HL-60/S4 (cell line): ENCODE results near the gene FAM13A.
"Not testable (repeated sequence)": the region's sequence is repeated elsewhere in the genome, so short reads cannot be mapped to it uniquely, and the experiment has no call there.

Experiments used
- in situ Hi-C: fragments of 300-500 bp; cut with MboI; formaldehyde crosslinking; loops from 2 replicates; pipeline ENCODE4 v1.14.3; 2022; ENCODE audit warnings: low sequenced_read_pairs

The FAM13A gene

DNA sequence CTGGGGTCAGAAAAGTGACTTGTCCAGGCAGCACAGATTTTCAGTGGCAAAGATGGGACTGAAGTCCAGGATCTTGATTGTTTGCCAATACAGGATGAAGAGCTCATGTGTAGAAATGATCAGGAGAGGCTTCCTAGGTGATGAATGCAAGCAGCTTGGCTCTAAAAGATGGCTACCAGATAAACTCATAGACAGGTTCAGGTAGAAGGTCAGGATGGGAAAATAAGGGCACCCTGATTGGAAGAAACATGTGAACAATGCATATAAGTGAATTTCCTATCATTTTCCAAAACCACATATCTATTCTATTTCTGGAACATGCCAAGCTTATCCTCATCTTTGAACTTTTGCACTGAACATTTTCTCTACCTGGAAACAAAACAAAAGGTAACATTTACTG is 87.7 kb downstream of the FAM13A start:
- in situ Hi-C loops = no loop called here

DNA sequence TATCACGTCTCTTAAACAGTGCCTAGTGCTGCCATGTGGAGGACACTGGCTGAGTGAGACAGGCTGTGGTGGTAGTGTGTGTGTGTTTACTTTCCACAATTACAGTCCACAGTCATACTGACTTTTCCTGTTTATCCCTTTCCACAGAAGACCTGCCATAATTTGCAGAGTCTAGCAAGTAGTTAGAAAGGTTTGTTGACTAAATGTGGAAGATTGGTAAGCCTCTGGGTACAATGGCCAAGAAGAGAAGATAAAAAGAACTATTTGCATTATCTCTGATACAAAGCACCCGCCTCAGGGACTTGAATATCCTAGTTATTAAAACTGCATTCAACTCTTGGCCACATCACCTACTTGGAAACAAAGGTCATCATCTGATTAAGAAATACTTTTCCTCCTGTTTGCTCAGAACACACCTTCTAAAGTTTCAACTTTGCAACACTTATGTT is 89.1 kb downstream of the FAM13A start:
- in situ Hi-C loops = no loop called here

DNA sequence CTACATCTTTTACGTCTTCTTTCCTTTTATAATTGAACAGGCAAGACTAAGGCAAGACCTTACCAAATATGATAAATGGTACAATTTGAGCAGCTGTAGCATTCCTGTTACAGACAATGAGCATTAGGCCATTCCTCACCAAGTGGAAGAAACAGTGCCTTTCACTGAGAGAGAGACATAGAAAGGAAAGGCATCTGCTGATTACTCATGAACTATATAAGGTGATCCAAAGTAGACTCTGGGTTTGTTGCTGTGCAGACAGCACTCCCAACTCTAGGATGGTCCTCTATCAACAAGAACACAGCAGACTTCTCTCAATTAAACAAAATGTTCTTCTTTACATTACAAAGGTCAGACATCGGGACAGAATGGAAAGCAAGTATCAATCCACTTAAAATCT is 91.9 kb downstream of the FAM13A start:
- in situ Hi-C loops = no loop called here

DNA sequence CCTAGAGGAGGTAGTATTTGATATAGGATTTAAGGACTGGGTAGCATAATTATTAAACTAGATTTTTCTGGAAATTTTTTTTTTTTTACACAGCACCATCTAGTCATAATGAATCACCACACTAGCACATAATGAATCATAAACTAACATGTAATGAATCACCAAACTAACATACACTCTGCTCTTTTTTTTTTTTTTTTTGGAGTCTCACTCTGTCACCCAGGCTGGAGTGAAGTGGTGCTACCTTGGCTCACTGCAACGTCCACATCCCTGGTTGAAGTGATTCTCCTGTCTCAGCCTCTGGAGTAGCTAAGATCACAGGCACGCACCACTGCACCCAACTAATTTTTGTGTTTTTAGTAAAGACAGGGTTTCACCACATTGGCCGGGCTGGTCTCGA is 92.5 kb downstream of the FAM13A start:
- in situ Hi-C loops = no loop called here

DNA sequence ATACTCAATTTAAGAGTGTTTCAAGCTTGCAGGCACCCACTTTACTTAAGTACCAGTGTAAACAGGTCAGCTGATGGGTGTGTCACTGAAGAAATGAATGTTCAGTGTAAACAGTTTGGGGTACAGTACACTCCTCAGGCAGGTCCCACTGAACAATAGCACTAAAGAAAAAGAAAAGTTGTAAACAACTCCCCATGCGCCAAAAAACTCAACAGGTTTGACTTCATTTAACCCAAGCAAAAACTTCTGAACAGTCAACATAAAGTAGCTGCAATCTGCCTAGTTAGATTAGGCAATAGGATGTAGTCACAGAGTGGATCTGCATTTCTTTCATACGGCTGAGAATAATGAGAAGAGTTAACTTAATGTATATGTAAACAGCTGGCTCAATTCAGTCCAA is 93.2 kb downstream of the FAM13A start:
- in situ Hi-C loops = no loop called here

DNA sequence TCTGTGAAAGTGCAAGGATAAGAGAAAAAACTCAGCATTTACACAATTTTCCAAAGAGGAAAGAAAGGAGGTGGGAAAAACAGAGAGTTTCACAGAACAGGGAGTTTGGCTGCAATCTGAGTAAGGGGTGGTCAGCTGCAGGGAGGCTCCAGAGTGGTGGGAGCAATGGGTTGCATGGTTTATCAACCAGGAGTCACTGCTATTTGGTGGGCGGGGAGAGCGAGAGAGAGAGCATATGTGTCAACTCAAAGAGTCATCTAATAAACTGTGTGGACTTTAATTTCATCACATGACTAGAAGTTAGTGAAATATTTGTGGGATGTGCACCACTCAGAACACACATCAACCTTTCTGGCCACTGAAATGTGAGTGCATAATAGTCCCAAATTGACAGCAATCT is 94.6 kb downstream of the FAM13A start:
- in situ Hi-C loops = no loop called here

DNA sequence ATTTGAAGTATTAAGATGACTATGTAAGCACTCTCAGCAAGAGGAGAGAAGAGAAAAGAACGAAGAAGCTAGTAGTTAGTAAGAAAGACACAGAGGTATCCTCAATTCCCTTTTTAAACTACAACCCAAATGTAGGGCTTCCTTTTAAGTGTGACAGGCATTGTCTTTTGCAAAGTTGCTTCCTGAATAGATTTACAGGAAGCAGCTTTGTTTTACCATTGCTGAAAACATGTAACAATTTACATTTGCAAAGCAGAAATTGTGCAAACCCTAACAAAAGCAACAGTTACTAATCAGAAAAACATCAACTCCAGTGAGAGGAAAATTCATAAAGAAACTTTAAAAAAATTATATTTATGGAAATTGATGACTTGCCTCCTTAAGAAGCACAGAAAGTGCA is 96.4 kb downstream of the FAM13A start:
- in situ Hi-C loops = no loop called here

DNA sequence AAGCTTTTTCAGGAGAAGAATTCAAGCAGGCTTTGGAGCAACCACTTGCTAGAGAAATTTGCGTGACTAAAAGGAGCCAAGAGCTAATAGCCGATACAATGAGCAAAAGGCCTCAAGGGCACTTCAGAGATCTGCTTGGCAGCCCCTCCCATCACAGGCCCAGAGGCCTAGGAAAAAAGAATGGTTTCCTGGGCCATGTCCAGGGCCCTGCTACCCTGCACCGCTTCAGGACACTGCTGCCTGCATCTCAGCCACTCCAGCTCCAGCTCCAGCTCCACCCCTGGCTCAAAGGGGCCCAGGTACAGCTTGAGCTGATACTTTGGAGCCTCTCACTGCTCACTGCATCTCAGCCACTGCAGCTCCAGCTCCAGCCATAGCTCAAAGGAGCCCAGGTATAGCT is 98.9 kb downstream of the FAM13A start:
- in situ Hi-C loops = no loop called here

DNA sequence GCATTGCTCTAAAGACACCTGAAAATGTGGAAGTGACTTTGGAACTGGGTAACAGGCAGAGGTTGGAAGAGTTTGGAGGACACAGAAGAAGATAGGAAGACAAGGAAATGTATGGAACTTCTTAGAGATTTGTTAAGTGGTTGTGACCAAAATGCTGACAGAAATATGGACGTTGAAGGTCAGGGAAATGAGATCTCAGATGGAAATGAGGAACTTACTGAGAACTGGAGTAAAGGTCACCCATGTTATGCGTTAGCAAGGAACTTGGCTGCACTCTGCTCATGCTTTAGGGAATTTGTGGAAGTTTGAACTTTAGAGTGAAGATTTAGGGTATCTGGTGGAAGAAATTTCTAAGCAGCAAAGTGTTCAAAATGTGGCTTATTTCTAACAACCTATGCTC is 99.4 kb downstream of the FAM13A start:
- in situ Hi-C loops = no loop called here

DNA sequence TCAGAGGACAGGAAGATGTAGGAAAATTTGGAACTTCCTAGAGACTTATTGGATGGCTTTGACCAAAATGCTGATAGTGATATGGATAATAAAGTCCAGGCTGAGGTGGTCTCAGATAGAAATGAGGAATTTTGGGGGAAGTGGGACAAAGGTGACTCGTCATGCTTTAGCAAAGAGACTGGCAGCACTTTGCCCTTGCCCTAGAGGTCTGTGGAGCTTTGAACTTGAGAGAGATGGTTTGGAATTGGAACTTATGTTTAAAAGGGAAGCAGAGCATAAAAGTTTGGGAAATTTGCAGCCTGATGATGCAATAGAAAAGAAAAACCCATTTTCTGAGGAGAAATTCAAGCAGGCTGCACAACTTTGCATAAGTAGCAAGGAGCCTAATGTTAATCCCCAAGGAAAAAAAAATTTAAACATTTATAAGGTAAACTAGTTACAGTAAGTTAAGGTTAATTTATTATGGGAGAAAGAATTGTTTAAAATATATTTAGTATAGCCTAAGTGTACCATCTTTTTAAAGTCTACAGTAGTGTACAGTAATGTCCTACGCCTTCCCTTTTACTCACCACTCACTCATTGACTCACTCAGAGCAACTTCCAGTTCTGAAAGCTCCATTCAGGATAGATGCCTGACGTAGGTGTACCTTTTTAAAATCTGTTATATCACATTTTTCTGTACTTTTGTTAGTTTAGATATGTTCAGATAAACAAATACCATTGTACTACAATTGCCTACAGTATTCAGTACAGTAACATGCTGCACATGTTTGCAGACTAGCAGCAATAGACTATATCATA is 101.2 kb downstream of the FAM13A start:
- in situ Hi-C loops = no loop called here

DNA sequence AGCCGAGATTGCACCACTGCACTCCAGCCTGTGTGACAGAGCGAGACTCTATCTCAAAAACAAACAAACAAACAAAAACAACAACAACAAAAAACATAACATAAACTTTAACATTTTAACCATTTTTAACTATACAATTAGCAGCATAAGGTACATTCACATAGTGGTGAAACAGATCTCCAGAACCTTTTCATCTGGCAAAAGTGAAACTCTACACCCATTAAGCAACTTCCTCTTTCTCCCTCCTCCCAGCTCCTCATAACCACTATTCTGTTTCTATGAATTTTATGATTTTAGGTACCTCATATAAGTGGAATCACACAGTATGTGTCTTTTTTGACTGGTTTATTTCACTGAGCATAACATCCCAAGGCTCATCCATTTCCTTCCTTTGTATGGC is 103.6 kb downstream of the FAM13A start:
- in situ Hi-C loops = no loop called here

DNA sequence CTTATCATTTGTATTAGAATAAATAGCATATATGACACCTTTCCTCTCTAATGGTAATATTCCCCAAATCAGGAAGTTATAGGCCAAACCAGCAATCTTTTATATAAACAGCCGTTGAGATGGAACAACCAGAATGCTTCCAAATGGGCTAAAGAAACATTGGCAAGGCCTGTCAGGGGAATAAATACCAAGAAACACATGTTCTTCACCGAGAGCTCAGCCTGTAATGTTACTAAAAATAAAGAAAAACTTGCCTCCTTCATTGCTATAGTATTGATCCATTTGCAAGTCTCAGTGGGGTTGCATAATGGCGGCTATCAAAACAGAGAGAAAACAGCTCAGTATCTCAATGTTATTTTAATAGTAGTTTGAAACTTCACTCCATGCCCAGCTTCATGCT is 104.9 kb downstream of the FAM13A start:
- in situ Hi-C loops = no loop called here

DNA sequence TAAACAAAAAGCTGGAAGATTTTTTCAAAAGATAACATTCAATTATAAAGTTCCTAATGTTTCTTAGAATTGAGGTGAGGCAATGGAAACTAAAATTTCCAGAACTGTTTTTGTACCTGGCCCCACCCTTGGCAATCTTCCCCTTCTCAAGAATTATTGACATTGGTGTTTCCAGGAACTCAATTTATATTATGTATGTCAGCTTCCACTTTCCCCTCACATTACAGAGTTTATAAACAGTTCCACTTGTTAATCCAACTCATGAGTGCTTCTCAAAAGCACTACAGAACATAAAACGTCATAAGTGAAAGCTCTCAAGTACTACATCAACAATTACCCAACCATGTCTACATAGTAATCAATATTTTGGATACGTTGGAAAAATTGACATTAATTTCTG is 107.4 kb downstream of the FAM13A start:
- in situ Hi-C loops = no loop called here

DNA sequence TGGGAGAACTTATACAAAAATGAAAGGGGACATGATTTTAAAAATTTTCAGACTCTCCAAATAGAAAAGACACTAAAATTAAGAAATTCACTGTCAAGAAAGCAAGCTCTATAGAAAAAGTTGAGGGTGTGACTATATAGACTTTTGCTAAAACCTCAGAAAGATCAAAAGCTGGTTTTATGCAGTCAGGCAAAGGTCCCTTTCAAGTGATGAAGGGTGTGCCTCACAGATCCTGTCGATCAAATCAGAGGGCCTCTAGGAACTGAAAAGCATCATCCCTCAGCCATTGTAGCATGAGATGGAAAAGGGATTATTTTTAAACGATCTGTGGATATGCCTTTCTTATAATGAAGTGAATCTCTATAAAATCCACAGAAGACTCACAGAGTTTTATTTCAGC is 116.5 kb downstream of the FAM13A start:
- in situ Hi-C loops = no loop called here

DNA sequence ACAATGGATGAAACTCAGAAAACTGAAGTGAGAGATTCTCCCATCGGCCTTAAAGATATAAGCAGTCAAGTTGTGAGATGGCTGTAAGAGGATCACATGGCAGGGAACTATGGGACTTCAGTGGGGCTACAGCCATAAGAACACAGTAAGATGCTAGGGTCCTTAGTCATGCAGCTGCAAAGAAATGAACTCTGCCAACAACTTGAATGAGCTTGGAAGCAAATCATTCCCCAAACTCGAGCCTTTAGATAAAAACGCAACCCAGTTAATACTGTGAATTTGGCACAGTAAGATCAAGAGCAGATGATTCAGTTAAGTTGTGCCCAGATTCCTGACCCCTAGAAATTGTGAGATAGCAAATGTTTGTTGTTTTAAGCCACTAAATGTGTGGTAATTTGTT is 117.3 kb downstream of the FAM13A start:
- in situ Hi-C loops = no loop called here

DNA sequence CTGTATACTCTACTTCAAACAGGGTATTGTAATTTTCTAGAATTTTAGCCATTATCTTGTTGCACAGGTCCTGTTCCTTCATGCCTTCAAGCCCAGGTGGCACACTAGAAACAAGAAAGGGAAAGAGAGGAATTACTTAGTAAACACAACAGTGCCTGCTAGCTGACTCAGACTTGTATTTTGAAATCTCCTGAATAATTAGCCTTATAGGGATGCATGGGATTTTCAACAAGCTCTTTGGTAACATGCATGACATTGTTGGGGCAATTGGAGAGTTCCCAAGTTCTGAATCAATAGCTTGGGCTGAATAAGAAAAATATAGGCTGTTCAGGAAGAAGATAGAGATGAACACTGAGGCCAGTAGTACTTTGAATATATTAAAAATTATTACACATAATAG is 118.8 kb downstream of the FAM13A start:
- in situ Hi-C loops = no loop called here

DNA sequence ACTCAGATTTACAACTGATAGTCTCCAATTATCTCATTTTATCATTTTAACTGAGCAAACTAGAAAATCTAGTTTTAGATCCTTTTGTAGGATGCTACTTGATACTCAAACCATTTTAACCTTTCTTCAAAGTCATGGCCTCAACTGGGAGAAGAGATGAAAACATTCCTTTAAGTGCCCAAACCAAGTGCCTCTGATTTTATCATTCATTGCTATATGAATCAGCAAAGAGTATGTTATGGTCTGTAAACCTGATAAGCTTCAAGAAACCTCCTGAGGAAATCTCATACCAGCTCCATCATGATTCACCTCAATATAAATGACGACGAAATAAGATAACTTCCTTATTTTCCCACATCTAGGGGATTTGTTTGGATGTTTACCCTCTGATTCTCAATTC is 119.9 kb downstream of the FAM13A start:
- in situ Hi-C loops = no loop called here

DNA sequence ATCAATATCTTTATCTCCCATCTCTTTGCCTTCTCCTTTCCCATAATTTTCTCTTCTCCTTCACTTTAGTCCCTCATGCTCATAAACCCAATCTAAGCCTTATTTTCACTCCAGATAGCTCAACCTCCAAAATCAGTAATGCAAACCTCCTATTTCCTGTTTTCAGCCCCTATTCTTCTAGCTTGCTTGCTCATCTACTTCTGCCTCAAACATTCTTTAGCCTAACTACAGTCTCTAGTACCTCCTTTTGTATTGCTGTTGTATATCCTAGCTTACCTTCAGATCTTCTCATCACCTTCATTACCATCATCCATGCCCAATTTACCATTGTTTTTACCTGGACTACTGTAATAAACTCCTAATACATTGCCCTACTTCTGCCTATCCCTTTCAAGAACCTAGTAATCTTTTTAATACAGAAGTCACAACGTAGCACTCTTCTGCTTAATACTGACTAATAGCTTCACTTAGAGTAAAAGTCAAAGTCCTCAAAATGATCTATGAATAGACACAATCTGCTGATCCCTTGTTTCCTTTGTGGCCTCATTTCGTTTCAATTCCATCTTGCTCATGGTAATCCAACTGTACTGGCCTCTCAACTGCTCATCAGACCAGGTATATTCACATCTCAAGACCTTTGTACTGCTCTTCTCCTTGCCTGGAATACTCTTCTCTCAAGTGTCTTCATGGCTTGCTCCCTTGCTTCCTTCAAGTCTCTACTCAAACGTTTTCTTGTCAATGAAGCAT is 123.4 kb downstream of the FAM13A start:
- in situ Hi-C loops = no loop called here

DNA sequence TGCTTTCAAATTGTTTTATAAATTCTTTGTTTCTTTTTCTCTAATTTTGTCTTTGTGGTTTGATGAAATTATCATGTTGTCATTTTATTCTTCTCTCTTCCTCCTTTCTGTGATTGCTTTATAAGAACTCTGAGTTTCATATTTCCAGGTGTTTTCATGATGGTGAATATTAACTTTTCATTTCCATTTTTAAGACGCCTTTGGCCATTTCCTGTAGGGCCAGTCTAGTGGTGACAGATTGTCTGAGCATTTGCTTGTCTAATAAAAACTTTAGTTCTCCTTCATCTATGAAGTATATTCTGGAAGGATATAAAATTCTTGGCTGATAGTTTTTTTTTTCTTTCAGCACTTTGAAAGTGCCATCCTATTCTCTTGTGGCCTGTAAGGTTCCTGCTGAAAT is 128.1 kb downstream of the FAM13A start:
- in situ Hi-C loops = no loop called here

DNA sequence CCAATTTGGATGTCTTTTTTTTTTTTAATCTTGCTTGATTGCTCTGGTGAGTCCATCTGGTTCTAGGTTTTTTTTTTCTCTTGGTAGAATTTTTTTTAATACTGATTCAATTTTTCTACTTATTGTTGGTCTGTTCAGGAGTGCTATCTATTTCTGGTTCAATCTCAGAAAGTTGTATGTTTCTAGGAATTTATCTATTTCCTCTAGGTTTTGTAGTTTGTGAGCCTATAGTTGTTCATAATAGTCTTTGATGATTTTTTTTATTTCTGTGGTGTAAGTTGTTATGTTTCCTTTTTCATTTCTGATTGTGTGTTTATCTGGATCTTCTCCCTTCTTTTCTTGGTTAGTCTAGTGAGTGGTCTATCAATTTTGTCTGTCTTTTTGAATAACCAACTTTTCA is 129.6 kb downstream of the FAM13A start:
- in situ Hi-C loops = no loop called here

DNA sequence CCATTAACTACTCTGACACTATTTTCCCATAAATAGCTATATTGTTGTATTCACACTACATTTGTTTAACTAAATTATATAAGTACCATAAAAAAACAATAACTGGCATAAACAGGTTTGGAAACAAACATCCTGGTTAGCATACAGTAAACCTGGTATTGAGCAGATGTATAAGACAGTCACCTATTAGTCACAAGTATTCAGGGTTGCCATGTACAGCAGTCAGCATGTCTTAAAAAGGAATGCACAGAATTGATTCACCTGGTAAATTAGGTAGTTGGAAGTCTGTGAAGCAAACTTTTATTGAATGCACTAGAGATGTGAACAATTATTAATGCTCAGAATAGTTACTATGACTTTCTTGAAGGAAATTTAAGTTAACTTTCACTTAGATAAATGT is 137.9 kb downstream of the FAM13A start:
- in situ Hi-C loops = no loop called here

DNA sequence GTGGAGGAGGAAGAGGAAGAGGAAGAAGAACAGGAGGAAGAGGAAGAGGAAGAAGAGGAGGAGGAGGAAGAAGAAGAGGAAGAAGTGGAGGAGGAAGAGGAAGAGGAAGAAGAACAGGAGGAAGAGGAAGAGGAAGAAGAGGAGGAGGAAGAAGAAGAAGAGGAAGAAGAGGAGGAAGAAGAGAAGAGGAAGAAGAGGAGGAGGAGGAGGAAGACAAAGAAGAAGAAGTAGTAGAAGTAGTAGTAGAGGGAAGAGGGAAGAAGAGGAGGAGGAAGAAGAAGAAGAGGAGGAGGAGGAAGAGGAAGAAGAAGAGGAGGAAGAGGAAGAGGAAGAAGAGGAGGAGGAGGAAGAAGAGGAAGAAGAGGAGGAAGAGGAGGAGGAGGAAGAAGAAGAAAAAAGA is 143.8 kb downstream of the FAM13A start:
- in situ Hi-C loops = not testable (repeated sequence)
